Measurements from ENCODE around the gene FAF2. TPM values are rescaled to one million over a fixed set of nuclear protein-coding genes. Genes with fewer than 3 reads are reported as not detected.
"Not testable (repeated sequence)": the region's sequence is repeated elsewhere in the genome, so short reads cannot be mapped to it uniquely, and the experiment has no call there.

Gene FAF2
- polyA plus RNA-seq, 6 donors from 2014 or later, result 11.0 to 16.3 (median 13.3) TPM

DNA sequence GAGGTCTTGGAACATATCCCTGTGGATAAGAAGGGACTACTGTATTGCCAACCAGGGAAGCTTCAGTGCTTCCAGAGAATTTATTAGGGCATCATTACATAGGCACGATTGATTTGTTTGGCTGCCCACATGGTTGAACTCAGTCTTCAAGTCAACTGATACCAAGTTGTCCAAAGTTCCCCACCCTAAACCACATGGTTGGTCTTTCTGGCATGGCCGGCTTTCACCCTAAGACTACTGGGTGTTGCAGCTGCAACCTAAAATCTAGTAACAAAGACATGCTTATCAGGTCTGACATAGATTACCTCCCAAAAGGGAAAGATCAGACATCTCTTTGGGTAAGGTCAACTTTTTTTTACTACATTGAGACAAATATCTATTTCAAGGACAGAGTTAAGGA, 37.0 kb downstream of the FAF2 start:
- ATAC-seq (ENCODE audit: low read depth in 2 of 2) (no peak), DNase-seq (no peak)
- Mint-ChIP-seq H3K4me1 (peaks cover 7 to 15% (median 9%) of the 10 kb centered on the region in 3 donors), H3K27me3 (no peaks in the 10 kb centered on the region), H3K4me3 (no peak overlapping the region), H3K9me3 (no peaks in the 10 kb centered on the region), H3K27ac (peak overlapping the region in 2 of 6 donors; percentile 7 to 45), H3K36me3 (peaks cover 9% of the 10 kb centered on the region in 2 donors)

- no peak for DNase-seq
- H3K36me3 Mint-ChIP-seq, result peaks cover 9 to 12% of the 10 kb centered on the region in 2 donors
- no peaks in the 10 kb centered on the region for H3K9me3 Mint-ChIP-seq
- ATAC-seq (ENCODE audit: low read depth in 2 of 2), result no peak
- H3K4me3 Mint-ChIP-seq, result no peak overlapping the region
- no peaks in the 10 kb centered on the region for H3K27me3 Mint-ChIP-seq
- peak overlapping the region in 1 of 6 donors; percentile 16 for H3K27ac Mint-ChIP-seq
- peaks cover 7 to 15% (median 9%) of the 10 kb centered on the region in 3 donors for H3K4me1 Mint-ChIP-seq
These were observed 38.1 kb downstream of the FAF2 start for GRCh38 chr5:176486189-176486757.

DNA sequence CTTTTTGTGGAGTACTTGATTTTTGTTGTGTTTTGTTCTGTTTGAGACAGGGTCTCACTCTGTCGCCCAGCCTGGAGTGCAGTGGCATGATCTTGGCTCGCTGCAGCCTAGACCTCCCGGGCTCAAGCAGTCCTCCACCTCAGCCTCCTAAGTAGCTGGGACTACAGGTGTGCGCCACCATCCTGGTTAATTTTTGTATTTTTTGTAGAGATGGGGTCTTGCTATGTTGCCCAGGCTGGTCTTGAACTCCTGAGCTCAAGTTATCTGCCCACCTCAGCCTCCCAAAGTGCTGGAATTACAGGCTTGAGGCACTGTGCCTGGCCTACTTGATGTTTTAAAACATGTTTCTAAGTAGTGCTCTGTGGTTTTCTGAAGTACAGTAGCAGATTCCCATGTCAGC, 39.0 kb downstream of the FAF2 start:
- Mint-ChIP-seq H3K27ac (peak overlapping the region in 1 of 6 donors; percentile 37), H3K4me1 (peaks cover 7 to 13% (median 9%) of the 10 kb centered on the region in 3 donors), H3K36me3 (peaks cover 12 to 14% of the 10 kb centered on the region in 2 donors)
- H3K9me3 Mint-ChIP-seq; ATAC-seq (ENCODE audit: low read depth in 2 of 2); DNase-seq; H3K27me3 Mint-ChIP-seq; H3K4me3 Mint-ChIP-seq: not testable (repeated sequence)

DNA sequence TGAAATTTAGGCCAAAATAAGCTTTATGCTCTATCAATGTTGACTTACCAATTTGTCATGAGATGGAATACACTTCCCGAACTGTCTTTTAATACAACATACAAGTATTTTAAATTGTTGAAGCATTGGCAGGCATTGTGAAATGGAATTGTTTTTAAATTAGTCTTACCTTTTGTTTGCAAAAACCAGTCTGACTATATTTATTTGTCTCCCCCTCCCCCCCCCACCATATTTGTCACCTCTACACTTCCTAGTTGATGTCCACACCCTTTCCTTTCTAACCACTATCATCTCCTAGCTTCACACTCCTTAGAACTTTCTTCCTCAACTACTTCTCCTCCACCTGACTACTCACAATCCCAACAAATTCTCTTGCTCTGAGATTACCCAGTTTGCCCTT, 40.9 kb downstream of the FAF2 start:
- Mint-ChIP-seq H3K9me3 (no peaks in the 10 kb centered on the region), H3K4me1 (peaks cover 7 to 14% (median 13%) of the 10 kb centered on the region in 3 donors), H3K36me3 (peaks cover 19 to 33% of the 10 kb centered on the region in 2 donors), H3K27me3 (no peaks in the 10 kb centered on the region), H3K4me3 (no peak overlapping the region), H3K27ac (peak overlapping the region in 2 of 6 donors; percentile 91 to 93)
- ATAC-seq (ENCODE audit: low read depth in 2 of 2), result no peak
- no peak for DNase-seq

- Mint-ChIP-seq H3K27ac (peak overlapping the region in 1 of 6 donors; percentile 5), H3K4me3 (no peak overlapping the region), H3K27me3 (no peaks in the 10 kb centered on the region), H3K4me1 (peaks cover 7 to 14% (median 12%) of the 10 kb centered on the region in 3 donors), H3K9me3 (no peaks in the 10 kb centered on the region), H3K36me3 (peaks cover 19 to 33% of the 10 kb centered on the region in 2 donors)
- ATAC-seq (ENCODE audit: low read depth in 2 of 2) (no peak), DNase-seq (no peak)
These were observed 42.1 kb downstream of the FAF2 start for GRCh38 chr5:176490301-176490700.

DNA sequence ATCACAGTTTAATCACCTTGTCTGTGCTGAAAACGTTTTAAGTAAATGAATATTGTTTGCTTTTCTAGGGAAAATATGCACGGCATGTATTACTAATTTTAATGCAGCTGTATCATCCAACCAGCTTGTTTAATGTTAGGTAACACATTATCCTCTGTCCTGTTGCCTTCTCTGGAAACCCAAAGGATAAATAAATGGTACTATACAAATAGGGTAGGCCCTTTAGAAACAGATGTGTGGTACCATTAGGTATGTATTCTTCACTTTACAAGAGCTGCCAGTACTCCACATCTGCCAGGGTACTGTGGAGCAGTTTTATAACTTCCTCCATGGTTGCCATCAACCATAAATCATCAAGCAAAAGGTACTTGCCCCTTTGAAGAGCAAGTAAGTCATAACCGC, 42.9 kb downstream of the FAF2 start:
- Mint-ChIP-seq H3K27me3 (no peaks in the 10 kb centered on the region), H3K4me3 (no peak overlapping the region), H3K9me3 (no peaks in the 10 kb centered on the region), H3K4me1 (peaks cover 7 to 14% (median 10%) of the 10 kb centered on the region in 3 donors), H3K27ac (no peak overlapping the region), H3K36me3 (peaks cover 23 to 33% of the 10 kb centered on the region in 2 donors)
- no peak for ATAC-seq (ENCODE audit: low read depth in 2 of 2)
- DNase-seq, result no peak

DNA sequence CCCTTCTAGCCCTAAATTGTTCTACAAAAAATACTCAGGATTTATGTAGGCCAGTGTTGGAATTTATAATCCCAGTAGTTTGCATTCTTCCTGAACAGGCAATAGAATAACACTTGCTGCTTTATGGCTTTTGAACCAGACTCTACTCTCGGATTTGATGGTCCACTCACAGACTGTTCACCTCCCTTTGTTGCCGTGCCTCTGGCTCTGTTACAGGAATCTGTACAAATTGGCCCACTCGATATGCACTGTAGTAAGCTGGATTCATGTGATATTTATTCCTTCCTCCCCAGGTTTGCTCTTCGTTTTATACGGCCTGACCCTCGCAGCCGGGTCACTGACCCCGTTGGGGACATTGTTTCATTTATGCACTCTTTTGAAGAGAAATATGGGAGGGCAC, 43.7 kb downstream of the FAF2 start:
- DNase-seq, result no peak
- Mint-ChIP-seq H3K27me3 (no peaks in the 10 kb centered on the region), H3K4me1 (peaks cover 7 to 11% (median 10%) of the 10 kb centered on the region in 3 donors), H3K4me3 (no peak overlapping the region), H3K27ac (peak overlapping the region in 1 of 6 donors; percentile 63), H3K36me3 (peaks cover 23 to 33% of the 10 kb centered on the region in 2 donors), H3K9me3 (no peaks in the 10 kb centered on the region)
- ATAC-seq (ENCODE audit: low read depth in 2 of 2), result no peak

- H3K36me3 Mint-ChIP-seq, result peaks cover 23 to 33% of the 10 kb centered on the region in 2 donors
- H3K27ac Mint-ChIP-seq, result peak overlapping the region in 2 of 6 donors; percentile 5 to 13
- no peaks in the 10 kb centered on the region for H3K9me3 Mint-ChIP-seq
- H3K4me1 Mint-ChIP-seq, result peaks cover 7 to 11% (median 7%) of the 10 kb centered on the region in 3 donors
- ATAC-seq (ENCODE audit: low read depth in 2 of 2), result no peak
- DNase-seq, result no peak
- peak overlapping the region in 1 of 8 donors; percentile 7 for H3K4me3 Mint-ChIP-seq
- H3K27me3 Mint-ChIP-seq, result no peaks in the 10 kb centered on the region
These were observed 44.2 kb downstream of the FAF2 start for GRCh38 chr5:176492431-176492830.

GRCh38 chr5:176497852-176498251, 49.7 kb downstream of the FAF2 start:
- peaks cover 20 to 21% of the 10 kb centered on the region in 2 donors for H3K36me3 Mint-ChIP-seq
- H3K27ac Mint-ChIP-seq, result no peak overlapping the region
- ATAC-seq (ENCODE audit: low read depth in 2 of 2) (no peak), DNase-seq (no peak)
- no peaks in the 10 kb centered on the region for H3K9me3 Mint-ChIP-seq
- H3K4me3 Mint-ChIP-seq, result no peak overlapping the region
- no peaks in the 10 kb centered on the region for H3K4me1 Mint-ChIP-seq
- no peaks in the 10 kb centered on the region for H3K27me3 Mint-ChIP-seq

- H3K27ac Mint-ChIP-seq, result peak overlapping the region in 2 of 6 donors; percentile 56 to 70
- no peak for ATAC-seq (ENCODE audit: low read depth in 2 of 2)
- H3K4me1 Mint-ChIP-seq, result no peaks in the 10 kb centered on the region
- no peaks in the 10 kb centered on the region for H3K9me3 Mint-ChIP-seq
- peaks cover 10 to 16% of the 10 kb centered on the region in 2 donors for H3K36me3 Mint-ChIP-seq
- H3K4me3 Mint-ChIP-seq, result peak overlapping the region in 1 of 8 donors; percentile 3
- no peaks in the 10 kb centered on the region for H3K27me3 Mint-ChIP-seq
- no peak for DNase-seq
These were observed 51.1 kb downstream of the FAF2 start for GRCh38 chr5:176499273-176499672.

- Mint-ChIP-seq H3K36me3 (peaks cover 23% of the 10 kb centered on the region in 2 donors), H3K4me3 (no peak overlapping the region), H3K27me3 (no peaks in the 10 kb centered on the region), H3K4me1 (no peaks in the 10 kb centered on the region), H3K27ac (peak overlapping the region in 1 of 6 donors; percentile 27), H3K9me3 (no peaks in the 10 kb centered on the region)
- DNase-seq, result no peak
- ATAC-seq (ENCODE audit: low read depth in 2 of 2), result no peak
These were observed 52.3 kb downstream of the FAF2 start for GRCh38 chr5:176500511-176500910.

- no peaks in the 10 kb centered on the region for H3K27me3 Mint-ChIP-seq
- H3K4me1 Mint-ChIP-seq, result no peaks in the 10 kb centered on the region
- DNase-seq (no peak), ATAC-seq (ENCODE audit: low read depth in 2 of 2) (no peak)
- H3K36me3 Mint-ChIP-seq, result peaks cover 21 to 24% of the 10 kb centered on the region in 2 donors
- H3K27ac Mint-ChIP-seq, result no peak overlapping the region
- no peak overlapping the region for H3K4me3 Mint-ChIP-seq
- H3K9me3 Mint-ChIP-seq, result peaks cover 0 to 4% (median 0%) of the 10 kb centered on the region in 7 donors
These were observed 53.1 kb downstream of the FAF2 start for GRCh38 chr5:176501333-176501732.

DNA sequence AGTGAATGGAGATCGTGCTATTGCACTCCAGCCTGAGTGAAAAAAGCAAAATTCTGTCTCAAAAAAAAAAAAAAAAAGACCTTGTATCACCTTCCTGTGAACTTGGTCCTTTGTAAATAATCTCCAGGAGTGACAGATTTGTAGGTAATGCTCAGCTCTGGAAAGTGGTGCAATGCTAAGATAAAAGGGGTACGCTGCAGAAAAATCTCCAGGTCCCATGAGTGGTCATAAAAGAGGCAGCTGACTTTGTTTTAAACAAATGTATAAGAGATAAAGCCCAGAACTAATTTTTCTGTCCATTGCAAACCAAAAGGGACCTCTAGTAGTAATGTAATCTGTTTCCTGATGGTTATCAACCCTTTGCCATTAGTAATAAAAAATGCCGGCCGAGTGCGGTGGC, 55.3 kb downstream of the FAF2 start:
- peak overlapping the region in 1 of 6 donors; percentile 21 for H3K27ac Mint-ChIP-seq

GRCh38 chr5:176507911-176508310, 59.7 kb downstream of the FAF2 start:
- Mint-ChIP-seq H3K4me1 (peaks cover 0 to 2% (median 0%) of the 10 kb centered on the region in 3 donors), H3K27ac (peak overlapping the region in 3 of 6 donors; percentile 35 to 81 (median 80)), H3K4me3 (no peak overlapping the region), H3K9me3 (peaks cover 0 to 4% (median 0%) of the 10 kb centered on the region in 7 donors), H3K27me3 (no peaks in the 10 kb centered on the region), H3K36me3 (peaks cover 10 to 34% of the 10 kb centered on the region in 2 donors)
- DNase-seq (no peak), ATAC-seq (ENCODE audit: low read depth in 2 of 2) (no peak)

More for the DNA sequence above, 55.3 kb downstream of the FAF2 start:
- DNase-seq, result no peak
- peaks cover 0 to 4% (median 0%) of the 10 kb centered on the region in 7 donors for H3K9me3 Mint-ChIP-seq
- no peaks in the 10 kb centered on the region for H3K27me3 Mint-ChIP-seq
- no peak for ATAC-seq (ENCODE audit: low read depth in 2 of 2)
- H3K36me3 Mint-ChIP-seq, result peaks cover 20 to 41% of the 10 kb centered on the region in 2 donors
- no peak overlapping the region for H3K4me3 Mint-ChIP-seq
- H3K4me1 Mint-ChIP-seq, result no peaks in the 10 kb centered on the region
